ENCODE results near the gene TP53I13.

- TF ChIP-seq POLR2A (IDR thresholded peaks at IDR 0.05; ENCODE audit: low read depth, low read length) (no peak), POLR2AphosphoS5 (IDR thresholded peaks at IDR 0.05; ENCODE audit: low read depth, low read length) (no peak), TAF1 (IDR thresholded peaks at IDR 0.05; ENCODE audit: borderline replicate concordance, low read depth, low read length) (no peak)
These were observed 34.5 kb upstream of the TP53I13 start for GRCh38 chr17:29533976-29534375.
